ENCODE measurements around the gene CLK2. TPM values are rescaled to one million over a fixed set of nuclear protein-coding genes. Genes with fewer than 3 reads are reported as not detected.
A peak's percentile ranks its signal among the peaks of the same experiment; 100 is the strongest.

CLK2 gene
- total RNA-seq, 1 donor from 2014 or later, result 62.8 TPM

DNA sequence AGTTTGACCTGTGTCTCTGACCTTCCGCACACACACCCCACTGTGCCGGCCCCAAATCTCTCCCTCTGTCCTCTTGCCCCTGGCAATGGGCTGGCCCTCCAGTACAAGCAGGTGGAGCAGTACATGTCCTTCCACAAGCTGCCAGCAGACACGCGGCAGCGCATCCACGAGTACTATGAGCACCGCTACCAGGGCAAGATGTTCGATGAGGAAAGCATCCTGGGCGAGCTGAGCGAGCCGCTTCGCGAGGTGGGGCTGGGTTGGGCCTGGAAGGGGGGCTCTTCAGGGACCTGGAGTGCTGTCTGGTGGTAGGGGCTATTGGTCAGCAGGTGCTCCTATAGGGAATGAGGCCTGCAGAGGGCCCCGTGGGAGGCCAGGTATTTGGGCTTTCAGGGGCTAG is 11.8 kb upstream of the CLK2 start:
- Mint-ChIP-seq H3K36me3 (ENCODE audit: low read depth, unreplicated experiment) (peaks cover 18% of the 10 kb centered on the region), H3K4me1 (ENCODE audit: unreplicated experiment) (no peaks in the 10 kb centered on the region), H3K27me3 (ENCODE audit: unreplicated experiment) (peaks cover 13% of the 10 kb centered on the region), H3K9me3 (ENCODE audit: unreplicated experiment) (no peaks in the 10 kb centered on the region), H3K27ac (ENCODE audit: unreplicated experiment) (no peak overlapping the region), H3K4me3 (ENCODE audit: unreplicated experiment) (peak overlapping the region; percentile 31)
- no peak for TF ChIP-seq CTCF (IDR thresholded peaks at IDR 0.05; ENCODE audit: unreplicated experiment)
- no peak for DNase-seq (ENCODE audit: low spot score)

DNA sequence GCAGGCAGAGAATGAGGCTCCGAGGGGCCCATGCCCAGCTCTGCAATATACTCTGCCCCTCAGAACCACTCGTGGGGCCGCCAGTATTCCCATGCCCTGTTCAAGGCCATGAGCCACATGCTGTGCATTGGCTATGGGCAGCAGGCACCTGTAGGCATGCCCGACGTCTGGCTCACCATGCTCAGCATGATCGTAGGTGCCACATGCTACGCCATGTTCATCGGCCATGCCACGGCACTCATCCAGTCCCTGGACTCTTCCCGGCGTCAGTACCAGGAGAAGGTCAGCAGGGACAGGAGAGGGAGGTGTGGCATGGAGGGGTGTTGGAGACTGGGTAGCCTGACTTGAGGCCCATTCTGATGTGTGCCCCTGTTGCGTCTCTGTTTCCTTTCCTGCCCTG is 11.2 kb upstream of the CLK2 start:
- Mint-ChIP-seq H3K27me3 (ENCODE audit: unreplicated experiment) (peaks cover 11% of the 10 kb centered on the region), H3K4me1 (ENCODE audit: unreplicated experiment) (peaks cover 2% of the 10 kb centered on the region), H3K36me3 (ENCODE audit: low read depth, unreplicated experiment) (peaks cover 18% of the 10 kb centered on the region), H3K9me3 (ENCODE audit: unreplicated experiment) (no peaks in the 10 kb centered on the region), H3K27ac (ENCODE audit: unreplicated experiment) (no peak overlapping the region), H3K4me3 (ENCODE audit: unreplicated experiment) (no peak overlapping the region)
- no peak for DNase-seq (ENCODE audit: low spot score)
- TF ChIP-seq CTCF (IDR thresholded peaks at IDR 0.05; ENCODE audit: unreplicated experiment), result no peak

- DNase-seq (ENCODE audit: low spot score), result no peak
- H3K36me3 Mint-ChIP-seq (ENCODE audit: low read depth, unreplicated experiment), result peaks cover 14% of the 10 kb centered on the region
- peaks cover 16% of the 10 kb centered on the region for H3K27me3 Mint-ChIP-seq (ENCODE audit: unreplicated experiment)
- H3K4me3 Mint-ChIP-seq (ENCODE audit: unreplicated experiment), result peak overlapping the region; percentile 57
- no peaks in the 10 kb centered on the region for H3K9me3 Mint-ChIP-seq (ENCODE audit: unreplicated experiment)
- H3K4me1 Mint-ChIP-seq (ENCODE audit: unreplicated experiment), result peaks cover 14% of the 10 kb centered on the region
- TF ChIP-seq CTCF (IDR thresholded peaks at IDR 0.05; ENCODE audit: unreplicated experiment), result no peak
- H3K27ac Mint-ChIP-seq (ENCODE audit: unreplicated experiment), result no peak overlapping the region
These were observed 9.3 kb upstream of the CLK2 start for GRCh38 chr1:155282488-155283091.

DNA sequence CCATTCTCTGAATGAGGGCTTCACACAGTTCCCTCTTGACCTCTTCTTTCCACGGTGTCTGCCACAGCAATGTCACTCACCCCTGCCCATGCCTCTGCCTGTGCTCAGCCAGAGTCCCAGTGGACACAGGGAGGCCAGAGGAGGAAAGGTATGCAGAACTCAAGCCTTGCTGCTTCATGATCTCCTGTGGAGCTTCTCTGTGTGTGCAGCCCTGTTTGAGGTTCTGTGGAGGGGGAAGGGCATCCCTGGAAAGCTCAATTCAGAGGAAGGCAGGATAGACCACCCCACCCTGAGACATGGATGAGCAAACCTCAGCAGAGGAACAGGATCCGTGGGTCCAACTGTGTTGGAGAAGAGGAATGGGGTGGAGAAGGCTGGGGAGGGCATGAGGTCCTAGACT is 6.0 kb upstream of the CLK2 start:
- no peak for TF ChIP-seq CTCF (IDR thresholded peaks at IDR 0.05; ENCODE audit: unreplicated experiment)
- H3K27me3 Mint-ChIP-seq (ENCODE audit: unreplicated experiment), result peaks cover 16% of the 10 kb centered on the region
- peaks cover 18% of the 10 kb centered on the region for H3K36me3 Mint-ChIP-seq (ENCODE audit: low read depth, unreplicated experiment)
- peaks cover 21% of the 10 kb centered on the region for H3K4me1 Mint-ChIP-seq (ENCODE audit: unreplicated experiment)
- no peak for DNase-seq (ENCODE audit: low spot score)
- no peaks in the 10 kb centered on the region for H3K9me3 Mint-ChIP-seq (ENCODE audit: unreplicated experiment)
- peak overlapping the region; percentile 23 for H3K4me3 Mint-ChIP-seq (ENCODE audit: unreplicated experiment)
- H3K27ac Mint-ChIP-seq (ENCODE audit: unreplicated experiment), result no peak overlapping the region

- H3K36me3 Mint-ChIP-seq (ENCODE audit: low read depth, unreplicated experiment), result peaks cover 16% of the 10 kb centered on the region
- H3K4me1 Mint-ChIP-seq (ENCODE audit: unreplicated experiment), result peaks cover 23% of the 10 kb centered on the region
- H3K27me3 Mint-ChIP-seq (ENCODE audit: unreplicated experiment), result peaks cover 16% of the 10 kb centered on the region
These were observed 5.4 kb upstream of the CLK2 start for GRCh38 chr1:155278689-155279160.

More at GRCh38 chr1:155278689-155279160, 5.4 kb upstream of the CLK2 start:
- peak overlapping the region; percentile 86 for H3K4me3 Mint-ChIP-seq (ENCODE audit: unreplicated experiment)
- no peak for DNase-seq (ENCODE audit: low spot score)
- H3K27ac Mint-ChIP-seq (ENCODE audit: unreplicated experiment), result peak overlapping the region; percentile 77
- no peaks in the 10 kb centered on the region for H3K9me3 Mint-ChIP-seq (ENCODE audit: unreplicated experiment)
- no peak for TF ChIP-seq CTCF (IDR thresholded peaks at IDR 0.05; ENCODE audit: unreplicated experiment)
